ENCODE results near the gene ZNF326. TPM values are rescaled to one million over a fixed set of nuclear protein-coding genes. Genes with fewer than 3 reads are reported as not detected.

The ZNF326 gene
- total RNA-seq, 2 experiments from 2014 or later = 56.2 to 58.7 TPM

- H3K27ac Mint-ChIP-seq = no peak overlapping the region
- no peaks in the 10 kb centered on the region for H3K4me1 Mint-ChIP-seq (ENCODE audit: low read depth)
- ATAC-seq (ENCODE audit: poor library complexity) = no peak
- no peak overlapping the region for H3K4me3 Mint-ChIP-seq
- Histone ChIP-seq H3K27me3 (ENCODE audit: control insufficient read depth in 1 of 2, insufficient read depth in 2 of 2, low read length in 2 of 2) (peaks cover 0 to 6% of the 10 kb centered on the region in 2 experiments), H3K27ac (ENCODE audit: low read depth in 1 of 2, low read length in 2 of 2) (no peak overlapping the region), H3K9me3 (ENCODE audit: control insufficient read depth in 1 of 2, insufficient read depth in 1 of 2, low read length in 2 of 2) (peaks cover 6% of the 10 kb centered on the region in 2 experiments), H3K36me3 (ENCODE audit: insufficient read depth, low read length) (no peaks in the 10 kb centered on the region), H3K4me1 (ENCODE audit: insufficient read depth, low read length) (no peaks in the 10 kb centered on the region), H3K4me3 (ENCODE audit: low read length) (no peak overlapping the region)
- ChIA-PET CTCF (no interaction called here), POLR2A (no interaction called here)
- peaks cover 42% of the 10 kb centered on the region for H3K27me3 Mint-ChIP-seq
- no peaks in the 10 kb centered on the region for H3K36me3 Mint-ChIP-seq (ENCODE audit: low read depth)
- no peak for DNase-seq
- TF ChIP-seq, protein P1, sequence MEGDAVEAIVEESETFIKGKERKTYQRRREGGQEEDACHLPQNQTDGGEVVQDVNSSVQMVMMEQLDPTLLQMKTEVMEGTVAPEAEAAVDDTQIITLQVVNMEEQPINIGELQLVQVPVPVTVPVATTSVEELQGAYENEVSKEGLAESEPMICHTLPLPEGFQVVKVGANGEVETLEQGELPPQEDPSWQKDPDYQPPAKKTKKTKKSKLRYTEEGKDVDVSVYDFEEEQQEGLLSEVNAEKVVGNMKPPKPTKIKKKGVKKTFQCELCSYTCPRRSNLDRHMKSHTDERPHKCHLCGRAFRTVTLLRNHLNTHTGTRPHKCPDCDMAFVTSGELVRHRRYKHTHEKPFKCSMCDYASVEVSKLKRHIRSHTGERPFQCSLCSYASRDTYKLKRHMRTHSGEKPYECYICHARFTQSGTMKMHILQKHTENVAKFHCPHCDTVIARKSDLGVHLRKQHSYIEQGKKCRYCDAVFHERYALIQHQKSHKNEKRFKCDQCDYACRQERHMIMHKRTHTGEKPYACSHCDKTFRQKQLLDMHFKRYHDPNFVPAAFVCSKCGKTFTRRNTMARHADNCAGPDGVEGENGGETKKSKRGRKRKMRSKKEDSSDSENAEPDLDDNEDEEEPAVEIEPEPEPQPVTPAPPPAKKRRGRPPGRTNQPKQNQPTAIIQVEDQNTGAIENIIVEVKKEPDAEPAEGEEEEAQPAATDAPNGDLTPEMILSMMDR (IDR thresholded peaks at IDR 0.05) = no peak
- H3K9me3 Mint-ChIP-seq = no peaks in the 10 kb centered on the region
- intact Hi-C loops (cut with DNase I, micrococcal nuclease) = no loop called here
These were observed 72.5 kb downstream of the ZNF326 start for GRCh38 chr1:90067194-90067931.

DNA sequence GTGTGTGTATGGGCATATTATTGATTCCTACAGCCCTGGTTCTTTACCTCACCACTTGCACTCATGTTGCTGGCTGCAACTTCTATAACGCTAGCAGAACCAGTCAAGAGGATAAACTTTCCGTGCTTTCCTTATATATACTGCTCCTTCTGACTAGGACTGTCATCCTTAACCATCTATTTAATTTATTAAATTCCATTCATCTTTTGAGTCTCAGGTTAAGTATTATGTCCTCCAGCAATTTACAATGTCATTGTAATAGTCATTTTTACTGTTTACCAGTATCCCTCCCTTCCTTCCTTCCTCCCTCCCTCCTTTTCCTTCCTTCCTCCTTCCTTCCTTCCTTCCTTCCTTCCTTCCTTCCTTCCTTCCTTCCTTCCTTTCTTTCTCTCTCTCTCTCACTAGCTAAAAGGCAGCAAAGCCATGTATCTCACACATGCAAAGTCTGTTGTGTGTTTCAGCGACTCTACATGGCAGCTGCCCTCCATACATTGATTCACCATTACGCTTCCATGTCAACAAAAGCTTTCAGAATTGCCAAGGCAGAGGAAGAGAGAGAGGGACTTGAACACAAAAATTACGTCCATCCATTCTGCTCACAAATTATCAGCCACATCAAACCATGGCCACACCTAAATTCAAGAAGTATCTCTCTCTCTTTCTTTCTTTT lies 73.8 kb downstream of the ZNF326 start:
- peaks cover 40% of the 10 kb centered on the region for H3K27me3 Mint-ChIP-seq
- ATAC-seq (ENCODE audit: poor library complexity) = no peak
- ChIA-PET POLR2A (no interaction called here), CTCF (no interaction called here)
- Histone ChIP-seq H3K27ac (ENCODE audit: low read depth in 1 of 2, low read length in 2 of 2) (no peak overlapping the region), H3K9me3 (ENCODE audit: control insufficient read depth in 1 of 2, insufficient read depth in 1 of 2, low read length in 2 of 2) (peaks cover 0 to 6% of the 10 kb centered on the region in 2 experiments), H3K4me3 (ENCODE audit: low read length) (no peak overlapping the region), H3K27me3 (ENCODE audit: control insufficient read depth in 1 of 2, insufficient read depth in 2 of 2, low read length in 2 of 2) (peaks cover 4 to 6% of the 10 kb centered on the region in 2 experiments), H3K4me1 (ENCODE audit: insufficient read depth, low read length) (no peaks in the 10 kb centered on the region), H3K36me3 (ENCODE audit: insufficient read depth, low read length) (no peaks in the 10 kb centered on the region)
- H3K9me3 Mint-ChIP-seq = no peaks in the 10 kb centered on the region
- TF ChIP-seq, protein P1 (IDR thresholded peaks at IDR 0.05) = no peak
- H3K4me3 Mint-ChIP-seq = no peak overlapping the region
- no peaks in the 10 kb centered on the region for H3K4me1 Mint-ChIP-seq (ENCODE audit: low read depth)
- no peaks in the 10 kb centered on the region for H3K36me3 Mint-ChIP-seq (ENCODE audit: low read depth)
- DNase-seq = no peak
- H3K27ac Mint-ChIP-seq = no peak overlapping the region
- intact Hi-C loops (cut with DNase I, micrococcal nuclease) = no loop called here

GRCh38 chr1:90074137-90074536 lies 79.2 kb downstream of the ZNF326 start:
- H3K4me1 ChIP-seq (ENCODE audit: insufficient read depth, low read length) = no peaks in the 10 kb centered on the region
- no peaks in the 10 kb centered on the region for H3K36me3 ChIP-seq (ENCODE audit: insufficient read depth, low read length)
- Mint-ChIP-seq H3K9me3 (no peaks in the 10 kb centered on the region), H3K27me3 (peaks cover 23% of the 10 kb centered on the region), H3K4me1 (ENCODE audit: low read depth) (no peaks in the 10 kb centered on the region), H3K27ac (no peak overlapping the region), H3K36me3 (ENCODE audit: low read depth) (no peaks in the 10 kb centered on the region), H3K4me3 (no peak overlapping the region)
- TF ChIP-seq, protein P1 (IDR thresholded peaks at IDR 0.05) = no peak
- no peak overlapping the region for H3K27ac ChIP-seq (ENCODE audit: low read depth in 1 of 2, low read length in 2 of 2)
- ChIA-PET CTCF (no interaction called here), POLR2A (no interaction called here)
- peaks cover 0 to 6% of the 10 kb centered on the region in 2 experiments for H3K27me3 ChIP-seq (ENCODE audit: control insufficient read depth in 1 of 2, insufficient read depth in 2 of 2, low read length in 2 of 2)
- H3K9me3 ChIP-seq (ENCODE audit: control insufficient read depth in 1 of 2, insufficient read depth in 1 of 2, low read length in 2 of 2) = no peaks in the 10 kb centered on the region
- no peak for DNase-seq
- intact Hi-C loops (cut with DNase I, micrococcal nuclease) = no loop called here
- no peak overlapping the region for H3K4me3 ChIP-seq (ENCODE audit: low read length)
- ATAC-seq (ENCODE audit: poor library complexity) = no peak
